ENCODE measurements around the gene PNPLA5. TPM values are rescaled to one million over a fixed set of nuclear protein-coding genes. Genes with fewer than 3 reads are reported as not detected.
A peak's percentile ranks its signal among the peaks of the same experiment; 100 is the strongest.

Gene PNPLA5
- total and polyA plus RNA-seq, 9 of the 15 experiments (the other 6 are each of a cell fraction or from before 2014, with no cell fraction given): not detected

DNA sequence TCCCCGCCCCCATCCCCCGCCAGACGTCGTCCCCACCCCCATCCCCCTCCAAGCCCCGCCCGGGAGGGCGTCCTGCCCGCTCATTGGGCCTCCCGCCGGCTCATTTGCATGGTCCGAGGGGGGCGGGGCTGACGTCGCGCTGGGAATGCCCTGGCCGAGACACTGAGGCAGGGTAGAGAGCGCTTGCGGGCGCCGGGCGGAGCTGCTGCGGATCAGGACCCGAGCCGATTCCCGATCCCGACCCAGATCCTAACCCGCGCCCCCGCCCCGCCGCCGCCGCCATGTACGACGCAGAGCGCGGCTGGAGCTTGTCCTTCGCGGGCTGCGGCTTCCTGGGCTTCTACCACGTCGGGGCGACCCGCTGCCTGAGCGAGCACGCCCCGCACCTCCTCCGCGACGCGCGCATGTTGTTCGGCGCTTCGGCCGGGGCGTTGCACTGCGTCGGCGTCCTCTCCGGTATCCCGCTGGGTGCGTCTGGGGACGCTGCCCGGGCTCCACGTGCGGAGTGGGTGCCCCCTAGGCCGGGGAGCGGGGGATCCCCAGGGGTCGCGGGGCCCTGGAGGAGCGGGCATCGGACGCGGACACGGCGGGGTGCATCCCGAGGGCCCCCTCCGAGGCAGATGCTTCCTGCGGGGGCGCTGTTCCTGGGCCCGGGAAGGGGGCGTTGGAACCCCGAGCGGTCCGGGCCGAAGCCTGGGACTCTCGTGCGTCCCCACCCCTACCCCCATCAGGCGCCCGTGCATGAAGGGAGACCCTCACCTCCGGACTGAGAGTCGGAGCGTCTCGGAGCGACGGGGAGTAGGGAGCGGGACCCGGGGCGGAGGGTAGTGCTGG lies 32.0 kb upstream of the PNPLA5 start, which contains the start of gene PNPLA3 (continued):
- TF ChIP-seq EWSR1 (IDR thresholded peaks at IDR 0.05; ENCODE audit: borderline replicate concordance, low read depth, partially characterized antibody) (no peak), FOXJ2 (tag; IDR thresholded peaks at IDR 0.05) (no peak), ARHGAP35 (IDR thresholded peaks at IDR 0.05; ENCODE audit: partially characterized antibody) (no peak), PTBP1 (IDR thresholded peaks at IDR 0.05; ENCODE audit: low read depth, low read length) (no peak), SIRT6 (IDR thresholded peaks at IDR 0.05; ENCODE audit: low read depth, low read length) (no peak), POLR3A (IDR thresholded peaks at IDR 0.05; ENCODE audit: borderline replicate concordance, extremely low read depth, insufficient read depth, insufficient read length) (no peak), ZNF143 (CRISPR knock-in tag; IDR thresholded peaks at IDR 0.05) (no peak), STAG1 (CRISPR knock-in tag; IDR thresholded peaks at IDR 0.05; ENCODE audit: borderline replicate concordance) (no peak), HNRNPLL (IDR thresholded peaks at IDR 0.05; ENCODE audit: low read depth, low read length, poor library complexity, severe bottlenecking) (peak; percentile 44), CBFA2T2 (conservative IDR thresholded peaks at IDR 0.05) (no peak), THRAP3 (IDR thresholded peaks at IDR 0.05; ENCODE audit: borderline replicate concordance) (no peak), TSC22D4 (tag; IDR thresholded peaks at IDR 0.05) (no peak), ZFPM2 (CRISPR knock-in tag; IDR thresholded peaks at IDR 0.05) (no peak), RB1 (IDR thresholded peaks at IDR 0.05; ENCODE audit: low read depth) (peak; percentile 42; the same call in 1 of the 2 replicates)
- TF ChIP-seq, protein P1, sequence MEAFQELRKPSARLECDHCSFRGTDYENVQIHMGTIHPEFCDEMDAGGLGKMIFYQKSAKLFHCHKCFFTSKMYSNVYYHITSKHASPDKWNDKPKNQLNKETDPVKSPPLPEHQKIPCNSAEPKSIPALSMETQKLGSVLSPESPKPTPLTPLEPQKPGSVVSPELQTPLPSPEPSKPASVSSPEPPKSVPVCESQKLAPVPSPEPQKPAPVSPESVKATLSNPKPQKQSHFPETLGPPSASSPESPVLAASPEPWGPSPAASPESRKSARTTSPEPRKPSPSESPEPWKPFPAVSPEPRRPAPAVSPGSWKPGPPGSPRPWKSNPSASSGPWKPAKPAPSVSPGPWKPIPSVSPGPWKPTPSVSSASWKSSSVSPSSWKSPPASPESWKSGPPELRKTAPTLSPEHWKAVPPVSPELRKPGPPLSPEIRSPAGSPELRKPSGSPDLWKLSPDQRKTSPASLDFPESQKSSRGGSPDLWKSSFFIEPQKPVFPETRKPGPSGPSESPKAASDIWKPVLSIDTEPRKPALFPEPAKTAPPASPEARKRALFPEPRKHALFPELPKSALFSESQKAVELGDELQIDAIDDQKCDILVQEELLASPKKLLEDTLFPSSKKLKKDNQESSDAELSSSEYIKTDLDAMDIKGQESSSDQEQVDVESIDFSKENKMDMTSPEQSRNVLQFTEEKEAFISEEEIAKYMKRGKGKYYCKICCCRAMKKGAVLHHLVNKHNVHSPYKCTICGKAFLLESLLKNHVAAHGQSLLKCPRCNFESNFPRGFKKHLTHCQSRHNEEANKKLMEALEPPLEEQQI (IDR thresholded peaks at IDR 0.05): no peak
- TF ChIP-seq, protein P2, sequence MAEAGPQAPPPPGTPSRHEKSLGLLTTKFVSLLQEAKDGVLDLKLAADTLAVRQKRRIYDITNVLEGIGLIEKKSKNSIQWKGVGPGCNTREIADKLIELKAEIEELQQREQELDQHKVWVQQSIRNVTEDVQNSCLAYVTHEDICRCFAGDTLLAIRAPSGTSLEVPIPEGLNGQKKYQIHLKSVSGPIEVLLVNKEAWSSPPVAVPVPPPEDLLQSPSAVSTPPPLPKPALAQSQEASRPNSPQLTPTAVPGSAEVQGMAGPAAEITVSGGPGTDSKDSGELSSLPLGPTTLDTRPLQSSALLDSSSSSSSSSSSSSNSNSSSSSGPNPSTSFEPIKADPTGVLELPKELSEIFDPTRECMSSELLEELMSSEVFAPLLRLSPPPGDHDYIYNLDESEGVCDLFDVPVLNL (CRISPR knock-in tag; IDR thresholded peaks at IDR 0.05; ENCODE audit: low read depth): no peak
- TF ChIP-seq, protein P3, sequence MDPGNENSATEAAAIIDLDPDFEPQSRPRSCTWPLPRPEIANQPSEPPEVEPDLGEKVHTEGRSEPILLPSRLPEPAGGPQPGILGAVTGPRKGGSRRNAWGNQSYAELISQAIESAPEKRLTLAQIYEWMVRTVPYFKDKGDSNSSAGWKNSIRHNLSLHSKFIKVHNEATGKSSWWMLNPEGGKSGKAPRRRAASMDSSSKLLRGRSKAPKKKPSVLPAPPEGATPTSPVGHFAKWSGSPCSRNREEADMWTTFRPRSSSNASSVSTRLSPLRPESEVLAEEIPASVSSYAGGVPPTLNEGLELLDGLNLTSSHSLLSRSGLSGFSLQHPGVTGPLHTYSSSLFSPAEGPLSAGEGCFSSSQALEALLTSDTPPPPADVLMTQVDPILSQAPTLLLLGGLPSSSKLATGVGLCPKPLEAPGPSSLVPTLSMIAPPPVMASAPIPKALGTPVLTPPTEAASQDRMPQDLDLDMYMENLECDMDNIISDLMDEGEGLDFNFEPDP (CRISPR knock-in tag; IDR thresholded peaks at IDR 0.05): no peak
- TF ChIP-seq, protein P4, sequence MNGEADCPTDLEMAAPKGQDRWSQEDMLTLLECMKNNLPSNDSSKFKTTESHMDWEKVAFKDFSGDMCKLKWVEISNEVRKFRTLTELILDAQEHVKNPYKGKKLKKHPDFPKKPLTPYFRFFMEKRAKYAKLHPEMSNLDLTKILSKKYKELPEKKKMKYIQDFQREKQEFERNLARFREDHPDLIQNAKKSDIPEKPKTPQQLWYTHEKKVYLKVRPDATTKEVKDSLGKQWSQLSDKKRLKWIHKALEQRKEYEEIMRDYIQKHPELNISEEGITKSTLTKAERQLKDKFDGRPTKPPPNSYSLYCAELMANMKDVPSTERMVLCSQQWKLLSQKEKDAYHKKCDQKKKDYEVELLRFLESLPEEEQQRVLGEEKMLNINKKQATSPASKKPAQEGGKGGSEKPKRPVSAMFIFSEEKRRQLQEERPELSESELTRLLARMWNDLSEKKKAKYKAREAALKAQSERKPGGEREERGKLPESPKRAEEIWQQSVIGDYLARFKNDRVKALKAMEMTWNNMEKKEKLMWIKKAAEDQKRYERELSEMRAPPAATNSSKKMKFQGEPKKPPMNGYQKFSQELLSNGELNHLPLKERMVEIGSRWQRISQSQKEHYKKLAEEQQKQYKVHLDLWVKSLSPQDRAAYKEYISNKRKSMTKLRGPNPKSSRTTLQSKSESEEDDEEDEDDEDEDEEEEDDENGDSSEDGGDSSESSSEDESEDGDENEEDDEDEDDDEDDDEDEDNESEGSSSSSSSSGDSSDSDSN (IDR thresholded peaks at IDR 0.05; ENCODE audit: borderline replicate concordance in 1 of 2, low read depth in 2 of 2, low read length in 2 of 2): peak in 1 of 2 experiments; percentile 73; a peak in 1 of 4 replicates
- TF ChIP-seq, protein P5, sequence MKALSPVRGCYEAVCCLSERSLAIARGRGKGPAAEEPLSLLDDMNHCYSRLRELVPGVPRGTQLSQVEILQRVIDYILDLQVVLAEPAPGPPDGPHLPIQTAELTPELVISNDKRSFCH (CRISPR knock-in tag; IDR thresholded peaks at IDR 0.05): no peak
- TF ChIP-seq, protein P5 (tag; IDR thresholded peaks at IDR 0.05): no peak
